ENCODE measurements around the gene FMNL2. TPM values are rescaled to one million over a fixed set of nuclear protein-coding genes. Genes with fewer than 3 reads are reported as not detected.

FMNL2 gene
- total and polyA plus RNA-seq, 2 experiments from 2014 or later = 5.1 to 11.7 TPM

DNA sequence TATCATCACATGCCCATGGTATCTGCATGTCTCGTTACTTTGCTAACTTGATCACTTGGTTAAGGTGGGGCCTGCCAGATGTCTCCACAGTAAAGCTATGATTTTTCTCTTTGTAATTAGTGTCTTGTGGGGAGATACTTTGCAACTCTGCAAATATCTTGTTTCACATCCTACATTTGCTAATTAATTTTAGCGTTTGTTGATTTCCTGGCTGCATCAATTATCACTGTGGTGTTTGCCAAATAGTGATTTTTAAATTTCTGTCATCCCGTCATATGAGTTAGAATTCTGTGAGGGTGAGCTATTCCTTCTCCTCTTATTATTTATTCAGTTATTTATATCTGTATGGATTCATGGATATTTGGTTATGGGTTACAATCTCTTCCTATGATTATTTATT lies 161.4 kb downstream of the FMNL2 start:
- no peaks in the 10 kb centered on the region for H3K27me3 ChIP-seq
- H3K27ac ChIP-seq = no peak overlapping the region
- no peak overlapping the region for H3K4me3 ChIP-seq
- peaks cover 6% of the 10 kb centered on the region for H3K4me1 ChIP-seq (ENCODE audit: low read depth)
- TF ChIP-seq, protein P1, sequence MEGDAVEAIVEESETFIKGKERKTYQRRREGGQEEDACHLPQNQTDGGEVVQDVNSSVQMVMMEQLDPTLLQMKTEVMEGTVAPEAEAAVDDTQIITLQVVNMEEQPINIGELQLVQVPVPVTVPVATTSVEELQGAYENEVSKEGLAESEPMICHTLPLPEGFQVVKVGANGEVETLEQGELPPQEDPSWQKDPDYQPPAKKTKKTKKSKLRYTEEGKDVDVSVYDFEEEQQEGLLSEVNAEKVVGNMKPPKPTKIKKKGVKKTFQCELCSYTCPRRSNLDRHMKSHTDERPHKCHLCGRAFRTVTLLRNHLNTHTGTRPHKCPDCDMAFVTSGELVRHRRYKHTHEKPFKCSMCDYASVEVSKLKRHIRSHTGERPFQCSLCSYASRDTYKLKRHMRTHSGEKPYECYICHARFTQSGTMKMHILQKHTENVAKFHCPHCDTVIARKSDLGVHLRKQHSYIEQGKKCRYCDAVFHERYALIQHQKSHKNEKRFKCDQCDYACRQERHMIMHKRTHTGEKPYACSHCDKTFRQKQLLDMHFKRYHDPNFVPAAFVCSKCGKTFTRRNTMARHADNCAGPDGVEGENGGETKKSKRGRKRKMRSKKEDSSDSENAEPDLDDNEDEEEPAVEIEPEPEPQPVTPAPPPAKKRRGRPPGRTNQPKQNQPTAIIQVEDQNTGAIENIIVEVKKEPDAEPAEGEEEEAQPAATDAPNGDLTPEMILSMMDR (IDR thresholded peaks at IDR 0.05; ENCODE audit: low read depth, low read length) = no peak
- H3K9me3 ChIP-seq (ENCODE audit: low read depth) = no peaks in the 10 kb centered on the region
- DNase-seq (ENCODE audit: low read depth in 1 of 2, low spot score in 1 of 2) = no peak
- no peaks in the 10 kb centered on the region for H3K36me3 ChIP-seq

DNA sequence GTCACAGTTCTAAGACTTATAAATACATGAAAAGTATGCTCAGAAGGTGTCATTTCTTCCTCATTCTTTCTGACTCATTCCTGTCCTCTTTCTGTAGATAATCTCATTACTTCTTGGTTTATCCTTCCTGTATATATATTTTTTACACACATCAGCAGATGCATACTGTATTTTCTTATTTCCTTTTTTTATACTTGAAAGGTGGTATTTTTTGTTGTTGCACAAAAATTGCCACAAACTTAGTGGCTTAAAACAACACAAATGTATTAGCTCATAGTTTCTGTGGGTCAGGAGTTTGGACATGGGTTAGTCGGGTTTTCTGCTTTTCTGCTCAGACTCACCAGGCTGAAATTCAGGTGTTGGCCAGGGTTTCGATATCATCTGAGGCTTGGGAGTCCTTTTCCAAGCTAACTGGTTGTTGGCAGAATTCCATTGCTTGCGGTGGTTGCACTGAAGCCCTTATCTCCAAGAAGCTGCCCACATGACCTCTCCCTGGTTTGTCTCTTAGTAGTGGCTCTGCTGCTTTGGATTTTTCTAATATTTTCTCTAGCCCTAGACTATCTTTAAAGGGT lies 162.6 kb downstream of the FMNL2 start:
- Histone ChIP-seq H3K9me3 (ENCODE audit: low read depth) (no peaks in the 10 kb centered on the region), H3K27me3 (no peaks in the 10 kb centered on the region), H3K4me3 (no peak overlapping the region), H3K4me1 (ENCODE audit: low read depth) (peaks cover 5% of the 10 kb centered on the region), H3K27ac (no peak overlapping the region), H3K36me3 (no peaks in the 10 kb centered on the region)
- peak; percentile 25 to 85 for DNase-seq (ENCODE audit: low read depth in 1 of 2, low spot score in 1 of 2)
- TF ChIP-seq, protein P1 (IDR thresholded peaks at IDR 0.05; ENCODE audit: low read depth, low read length) = no peak

DNA sequence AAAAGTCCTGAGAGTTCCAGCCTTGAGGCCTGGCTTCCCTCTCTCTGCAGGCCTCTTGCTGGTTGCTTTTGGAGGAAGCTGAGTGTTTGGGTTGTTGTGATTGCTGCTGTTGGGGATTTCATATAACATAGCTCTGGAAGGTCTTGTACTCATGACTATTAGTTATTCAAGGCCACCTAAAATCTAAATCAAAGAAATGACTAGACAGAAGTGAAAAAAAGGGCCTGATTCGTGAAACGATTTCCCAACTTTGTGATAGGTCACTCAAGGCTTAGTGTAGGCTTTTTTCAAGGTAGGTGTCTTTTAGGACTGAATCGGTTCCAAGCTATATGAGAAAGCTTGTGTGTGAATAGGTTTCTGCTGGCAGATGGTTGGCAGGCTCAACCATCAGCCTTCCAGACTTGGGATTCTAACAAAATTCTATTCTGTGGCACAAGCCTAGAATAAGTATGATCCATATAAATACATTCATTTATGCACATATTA lies 164.4 kb downstream of the FMNL2 start:
- H3K27ac ChIP-seq = no peak overlapping the region
- peaks cover 5% of the 10 kb centered on the region for H3K4me1 ChIP-seq (ENCODE audit: low read depth)
- no peaks in the 10 kb centered on the region for H3K9me3 ChIP-seq (ENCODE audit: low read depth)
- TF ChIP-seq, protein P1 (IDR thresholded peaks at IDR 0.05; ENCODE audit: low read depth, low read length) = no peak
- no peaks in the 10 kb centered on the region for H3K36me3 ChIP-seq
- H3K27me3 ChIP-seq = no peaks in the 10 kb centered on the region
- H3K4me3 ChIP-seq = no peak overlapping the region
- DNase-seq (ENCODE audit: low read depth in 1 of 2, low spot score in 1 of 2) = no peak

DNA sequence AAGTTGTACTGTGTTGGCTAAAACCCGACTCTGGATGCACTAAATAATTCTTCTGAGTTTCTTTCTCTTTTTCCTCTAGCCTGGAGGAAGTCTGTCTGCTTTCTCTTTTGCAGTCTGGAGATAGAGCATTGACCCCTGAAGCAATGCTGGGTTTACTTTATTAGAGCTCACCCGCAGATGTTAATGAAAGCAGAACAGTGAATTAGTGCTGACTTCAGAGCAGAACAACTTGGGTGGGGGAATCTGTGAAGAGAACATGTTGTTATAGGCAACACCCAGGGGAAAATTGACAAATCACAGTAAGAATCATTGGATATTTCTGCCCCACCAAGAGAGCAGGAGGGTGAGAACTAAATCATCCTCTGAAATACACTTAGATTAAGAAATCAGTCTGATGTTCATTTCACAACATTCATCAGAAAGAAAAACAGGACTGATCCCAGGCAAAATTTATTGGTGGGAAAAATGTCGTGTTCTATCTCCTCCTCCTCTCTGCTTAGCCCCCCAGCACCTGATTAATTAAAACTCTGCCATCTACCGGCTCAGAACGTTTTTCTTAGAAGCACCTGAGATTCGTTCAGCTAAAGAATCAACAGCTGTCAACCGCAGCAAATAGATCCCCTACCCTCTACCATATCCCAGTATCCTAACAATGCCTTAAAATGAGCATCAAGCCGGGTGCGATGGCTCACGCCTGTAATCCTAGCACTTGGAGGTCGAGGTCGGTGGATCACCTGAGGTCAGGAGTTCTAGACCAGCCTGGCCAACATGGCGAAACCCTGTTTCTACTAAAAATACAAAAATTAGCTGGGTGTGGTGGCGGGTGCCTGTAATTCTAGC lies 165.1 kb downstream of the FMNL2 start:
- DNase-seq (ENCODE audit: low read depth in 1 of 2, low spot score in 1 of 2) = peak in 1 of 2 donors; percentile 40
- Histone ChIP-seq H3K27ac (no peak overlapping the region), H3K4me3 (no peak overlapping the region), H3K4me1 (ENCODE audit: low read depth) (peaks cover 8% of the 10 kb centered on the region), H3K9me3 (ENCODE audit: low read depth) (no peaks in the 10 kb centered on the region), H3K27me3 (no peaks in the 10 kb centered on the region), H3K36me3 (no peaks in the 10 kb centered on the region)
- TF ChIP-seq, protein P1 (IDR thresholded peaks at IDR 0.05; ENCODE audit: low read depth, low read length) = no peak

DNA sequence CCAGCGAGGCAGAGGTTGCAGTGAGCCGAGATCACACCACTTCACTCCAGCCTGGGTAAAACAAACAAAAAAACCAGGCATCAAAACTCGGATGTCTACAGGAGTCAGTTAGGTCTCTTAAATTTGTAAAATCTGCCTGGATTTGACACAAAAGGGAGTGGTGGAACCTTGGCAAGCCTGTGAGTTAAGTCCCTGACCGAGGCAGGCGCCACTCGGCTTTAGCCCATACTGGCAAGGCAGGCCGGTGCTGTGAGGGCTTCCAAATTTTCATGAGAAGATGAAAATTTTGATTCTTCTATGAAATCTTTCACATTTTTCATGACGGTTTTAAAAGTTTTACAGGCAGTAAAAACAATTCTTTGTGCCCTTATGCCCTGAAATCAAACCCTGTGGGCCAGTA lies 165.8 kb downstream of the FMNL2 start:
- H3K27me3 ChIP-seq = no peaks in the 10 kb centered on the region
- TF ChIP-seq, protein P1 (IDR thresholded peaks at IDR 0.05; ENCODE audit: low read depth, low read length) = no peak
- no peaks in the 10 kb centered on the region for H3K9me3 ChIP-seq (ENCODE audit: low read depth)
- no peak for DNase-seq (ENCODE audit: low read depth in 1 of 2, low spot score in 1 of 2)
- no peak overlapping the region for H3K4me3 ChIP-seq
- H3K27ac ChIP-seq = no peak overlapping the region
- H3K4me1 ChIP-seq (ENCODE audit: low read depth) = peaks cover 14% of the 10 kb centered on the region
- no peaks in the 10 kb centered on the region for H3K36me3 ChIP-seq

Data from cardiac muscle cell (in vitro differentiated cells and primary cell).